Measurements from ENCODE around the gene DPH1. TPM values are rescaled to one million over a fixed set of nuclear protein-coding genes. Genes with fewer than 3 reads are reported as not detected.
A peak's percentile ranks its signal among the peaks of the same experiment; 100 is the strongest.

Gene DPH1
- total and polyA plus RNA-seq, 9 donors, result 27.5 to 77.7 (median 46.0) TPM

DNA sequence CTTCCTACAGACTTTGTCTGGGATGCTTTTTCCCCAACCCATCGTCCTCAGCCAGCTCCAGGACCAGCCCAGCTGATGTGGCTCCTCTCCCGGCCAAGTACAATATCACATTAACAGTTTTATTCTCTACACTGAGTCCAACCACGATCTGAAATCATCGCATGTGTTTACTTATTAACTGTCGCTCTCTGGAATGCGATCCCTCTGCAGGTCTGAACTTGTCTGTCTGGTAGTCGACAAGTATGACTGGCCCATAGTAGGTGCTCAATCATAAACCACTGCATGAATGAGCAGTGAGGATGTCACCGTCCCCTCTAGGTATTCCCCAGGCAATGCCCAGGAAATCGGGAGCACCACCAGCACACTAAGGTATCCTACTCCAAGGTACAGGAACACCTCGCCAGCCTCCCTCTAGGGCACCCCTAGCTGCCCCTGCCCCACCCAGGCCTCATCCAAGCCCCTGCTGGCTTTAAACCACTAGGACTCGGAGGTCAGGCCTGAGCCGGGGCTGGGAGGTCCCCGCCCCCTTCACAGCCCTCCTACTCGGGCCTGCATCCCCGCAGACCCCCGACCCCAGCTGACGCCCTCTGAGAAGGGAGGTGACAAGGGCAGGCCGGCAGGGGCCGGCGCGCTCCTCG, 32.5 kb upstream of the DPH1 start:
- H3K4me3 ChIP-seq, result peak overlapping the region; percentile 46
- TF ChIP-seq POLR2A (IDR thresholded peaks at IDR 0.05) (no peak), EP300 (IDR thresholded peaks at IDR 0.05) (no peak)
- TF ChIP-seq, protein P1, sequence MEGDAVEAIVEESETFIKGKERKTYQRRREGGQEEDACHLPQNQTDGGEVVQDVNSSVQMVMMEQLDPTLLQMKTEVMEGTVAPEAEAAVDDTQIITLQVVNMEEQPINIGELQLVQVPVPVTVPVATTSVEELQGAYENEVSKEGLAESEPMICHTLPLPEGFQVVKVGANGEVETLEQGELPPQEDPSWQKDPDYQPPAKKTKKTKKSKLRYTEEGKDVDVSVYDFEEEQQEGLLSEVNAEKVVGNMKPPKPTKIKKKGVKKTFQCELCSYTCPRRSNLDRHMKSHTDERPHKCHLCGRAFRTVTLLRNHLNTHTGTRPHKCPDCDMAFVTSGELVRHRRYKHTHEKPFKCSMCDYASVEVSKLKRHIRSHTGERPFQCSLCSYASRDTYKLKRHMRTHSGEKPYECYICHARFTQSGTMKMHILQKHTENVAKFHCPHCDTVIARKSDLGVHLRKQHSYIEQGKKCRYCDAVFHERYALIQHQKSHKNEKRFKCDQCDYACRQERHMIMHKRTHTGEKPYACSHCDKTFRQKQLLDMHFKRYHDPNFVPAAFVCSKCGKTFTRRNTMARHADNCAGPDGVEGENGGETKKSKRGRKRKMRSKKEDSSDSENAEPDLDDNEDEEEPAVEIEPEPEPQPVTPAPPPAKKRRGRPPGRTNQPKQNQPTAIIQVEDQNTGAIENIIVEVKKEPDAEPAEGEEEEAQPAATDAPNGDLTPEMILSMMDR (IDR thresholded peaks at IDR 0.05), result no peak
- no peaks in the 10 kb centered on the region for H3K9me3 ChIP-seq
- no peak for DNase-seq
- H3K4me1 ChIP-seq (ENCODE audit: insufficient read depth), result peaks cover 13% of the 10 kb centered on the region
- 59 to 61% (median 60%) methylated on average over 12 to 22 of the region's 22 CpGs for WGBS, 3 donors
- intact Hi-C loops (cut with DNase I), result no loop called here
- no peaks in the 10 kb centered on the region for H3K36me3 ChIP-seq
- no peak overlapping the region for H3K27ac ChIP-seq
- H3K27me3 ChIP-seq, result no peaks in the 10 kb centered on the region

DNA sequence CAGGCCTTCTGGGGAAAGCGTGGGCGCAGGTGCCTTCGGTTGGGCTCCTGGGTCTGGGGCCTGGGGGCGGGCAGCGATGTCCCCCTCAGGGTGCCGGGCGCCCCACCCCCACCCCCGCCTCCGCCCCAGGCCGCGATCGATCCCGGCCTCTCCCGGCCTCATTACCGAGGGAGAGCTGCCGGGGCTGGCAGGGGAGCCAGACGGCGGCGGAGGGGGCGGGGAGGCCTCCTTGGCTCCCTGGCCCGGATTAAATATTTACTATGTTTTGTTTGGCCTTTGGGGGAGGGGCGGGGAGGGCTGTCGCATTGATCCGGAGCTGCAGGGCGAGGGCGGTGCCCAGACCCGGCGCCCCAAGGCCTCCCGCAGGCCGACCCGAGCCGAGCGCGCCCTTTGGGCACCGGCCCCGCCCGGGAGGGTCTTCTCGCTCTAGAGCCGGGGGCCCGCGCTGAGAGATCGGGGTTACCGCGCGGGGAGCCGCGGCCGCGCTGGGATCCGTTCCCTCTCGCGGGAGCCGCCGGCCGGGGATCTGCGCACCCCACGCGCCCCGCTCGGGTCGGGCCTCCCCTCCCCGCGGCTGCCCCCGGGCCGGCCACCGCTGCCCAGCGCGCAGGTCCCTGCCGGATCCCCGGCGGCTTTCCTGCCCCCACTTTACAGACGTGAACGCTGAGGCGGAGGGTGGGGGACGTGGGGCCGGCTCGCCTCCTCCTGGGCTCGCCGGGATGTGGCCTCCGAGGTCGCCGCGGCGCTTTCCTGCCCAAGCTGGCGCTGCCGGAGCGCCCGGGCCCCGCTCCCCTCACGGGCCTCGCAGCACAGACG, 31.8 kb upstream of the DPH1 start:
- Histone ChIP-seq H3K9me3 (no peaks in the 10 kb centered on the region), H3K4me1 (ENCODE audit: insufficient read depth) (peaks cover 13% of the 10 kb centered on the region), H3K27ac (peak overlapping the region; percentile 6 to 48), H3K4me3 (peak overlapping the region; percentile 46), H3K27me3 (no peaks in the 10 kb centered on the region), H3K36me3 (no peaks in the 10 kb centered on the region)
- intact Hi-C loops (cut with DNase I), result no loop called here
- TF ChIP-seq, protein P1 (IDR thresholded peaks at IDR 0.05), result no peak
- TF ChIP-seq EP300 (IDR thresholded peaks at IDR 0.05) (no peak), POLR2A (IDR thresholded peaks at IDR 0.05) (no peak)
- WGBS, 3 donors, result 3 to 10% (median 3%) methylated on average over 36 to 92 of the region's 92 CpGs
- peak; percentile 31 to 71 (median 52) for DNase-seq

DNA sequence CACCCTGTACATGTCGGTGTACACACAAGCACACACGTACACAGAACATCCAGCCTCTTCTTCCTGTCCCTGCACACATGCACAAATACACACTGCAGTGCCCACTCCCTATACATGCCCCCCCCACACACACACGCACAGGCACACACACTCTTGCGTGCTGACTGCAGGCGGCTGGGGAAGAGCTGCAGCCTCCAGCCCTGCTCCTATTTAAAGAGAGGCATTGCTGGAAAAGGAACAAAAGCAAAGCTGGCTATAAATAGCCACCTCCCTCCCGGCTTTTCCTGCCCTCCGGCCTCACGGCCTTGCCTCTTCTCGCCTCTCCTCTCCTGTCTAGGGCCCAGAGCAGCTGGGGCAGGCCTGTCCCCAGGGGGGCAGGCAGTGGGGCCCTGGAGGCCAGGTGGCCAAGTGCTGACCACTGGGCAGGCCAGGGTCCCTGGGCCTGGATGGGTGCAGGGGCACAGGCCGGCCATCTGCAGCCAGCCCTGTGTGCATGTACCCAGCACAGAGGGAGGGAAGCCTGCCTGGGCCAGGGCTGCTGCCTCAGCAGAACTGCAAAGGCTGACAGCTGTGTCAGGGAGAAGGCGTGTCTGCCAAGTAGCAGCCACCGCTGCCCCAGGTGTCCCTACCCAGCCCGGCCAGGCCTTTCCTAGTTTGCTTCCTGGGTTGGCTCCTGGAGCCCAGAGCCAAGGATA, 30.2 kb upstream of the DPH1 start:
- WGBS, 3 donors, result 6 to 10% (median 7%) methylated on average over 10 to 13 of the region's 13 CpGs
- TF ChIP-seq, protein P1 (IDR thresholded peaks at IDR 0.05), result no peak
- TF ChIP-seq EP300 (IDR thresholded peaks at IDR 0.05), result no peak
- TF ChIP-seq POLR2A (IDR thresholded peaks at IDR 0.05), result no peak
- Histone ChIP-seq H3K9me3 (no peaks in the 10 kb centered on the region), H3K27me3 (no peaks in the 10 kb centered on the region), H3K27ac (peak overlapping the region in 1 of 2 donors; percentile 42), H3K4me1 (ENCODE audit: insufficient read depth) (peaks cover 12% of the 10 kb centered on the region), H3K4me3 (no peak overlapping the region), H3K36me3 (no peaks in the 10 kb centered on the region)
- DNase-seq, result peak; percentile 50 to 74 (median 59)
- intact Hi-C loops (cut with DNase I), result no loop called here

DNA sequence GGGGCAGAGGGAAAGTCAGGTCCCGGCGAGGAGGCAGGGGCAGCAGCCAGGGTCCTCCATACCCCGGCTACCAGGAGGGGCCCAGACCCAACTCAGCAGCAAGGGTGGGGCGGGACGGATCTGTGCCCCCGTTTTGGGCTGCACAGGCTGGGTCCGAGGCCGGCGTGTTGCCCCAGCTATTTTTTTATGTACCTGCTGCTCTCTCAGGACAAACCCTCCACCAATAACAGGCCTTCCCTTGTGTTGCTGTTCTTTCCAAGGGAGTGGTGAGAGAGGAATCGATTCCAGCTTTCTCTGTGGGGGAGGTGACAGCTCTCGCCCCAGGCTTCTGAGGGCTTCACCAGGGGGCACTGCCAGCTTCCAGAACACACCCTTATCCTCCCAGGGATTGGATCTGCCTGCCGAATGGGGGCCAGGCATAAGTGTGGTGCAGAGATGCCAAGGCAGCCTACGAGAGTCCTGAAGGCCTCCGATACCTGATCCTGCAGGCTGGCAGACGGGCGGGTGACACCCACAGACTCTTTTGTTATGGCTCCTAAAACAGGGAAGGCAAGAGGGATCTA, 27.1 kb upstream of the DPH1 start:
- intact Hi-C loops (cut with DNase I), result no loop called here
- Histone ChIP-seq H3K4me3 (no peak overlapping the region), H3K27me3 (no peaks in the 10 kb centered on the region), H3K9me3 (no peaks in the 10 kb centered on the region), H3K27ac (no peak overlapping the region), H3K36me3 (no peaks in the 10 kb centered on the region), H3K4me1 (ENCODE audit: insufficient read depth) (peaks cover 11% of the 10 kb centered on the region)
- no peak for DNase-seq
- 75 to 86% (median 84%) methylated on average over 16 of the region's 16 CpGs for WGBS, 3 donors
- no peak for TF ChIP-seq EP300 (IDR thresholded peaks at IDR 0.05)

Data from ovary (tissue), 9 donors.